HTR-8/SVneo (cell line): ENCODE measurements around the gene RSRC1.
"Not testable (repeated sequence)": the region's sequence is repeated elsewhere in the genome, so short reads cannot be mapped to it uniquely, and the experiment has no call there.

Experiments
- DNase-seq: peaks from one replicate; pipeline ENCODE4 v3.0.0; 2011; ENCODE audit warnings: low spot score, mixed read lengths; ENCODE audit not compliant: insufficient read length
- FAIRE-seq: peaks from 2 replicates; lab custom pipeline; 2011; peaks lifted over from hg19 to GRCh38; lab: Jason Lieb, UNC

Gene RSRC1

GRCh38 chr3:158297940-158298339, 188.1 kb downstream of the RSRC1 start:
- DNase-seq (no peak), FAIRE-seq (no peak)

- DNase-seq (no peak), FAIRE-seq (no peak)
Measured at GRCh38 chr3:158308236-158308928, 198.5 kb downstream of the RSRC1 start.

DNA sequence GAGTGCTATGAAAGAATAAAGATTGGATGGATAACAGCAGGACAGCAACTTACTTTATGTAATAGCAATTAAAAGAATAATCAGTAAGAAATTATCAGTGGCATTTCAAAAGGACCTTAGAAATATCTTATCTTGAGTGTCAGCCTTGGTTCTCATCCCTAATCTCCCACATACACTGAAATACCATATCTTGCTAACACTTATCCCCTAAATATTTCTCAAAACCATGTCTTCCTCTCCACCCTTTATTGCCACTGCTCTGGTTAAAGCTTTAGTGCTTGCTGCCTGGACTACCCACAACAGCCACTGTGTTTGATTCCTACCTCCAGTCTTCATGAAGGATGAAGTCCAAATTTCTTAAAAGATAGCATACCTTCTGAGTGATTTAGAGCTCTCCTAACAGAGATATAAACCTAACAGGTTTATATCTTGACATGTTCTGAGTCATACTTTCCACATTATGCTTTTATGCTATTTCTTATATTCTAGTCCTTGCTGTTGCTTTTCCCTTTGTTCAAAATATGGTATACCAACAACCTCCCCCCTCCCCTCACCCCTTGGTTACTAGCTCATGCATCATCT, 202.8 kb downstream of the RSRC1 start:
- FAIRE-seq (no peak), DNase-seq (no peak)

- DNase-seq (peak; percentile 18), FAIRE-seq (no peak)
Measured at GRCh38 chr3:158313338-158313927, 203.5 kb downstream of the RSRC1 start.

DNA sequence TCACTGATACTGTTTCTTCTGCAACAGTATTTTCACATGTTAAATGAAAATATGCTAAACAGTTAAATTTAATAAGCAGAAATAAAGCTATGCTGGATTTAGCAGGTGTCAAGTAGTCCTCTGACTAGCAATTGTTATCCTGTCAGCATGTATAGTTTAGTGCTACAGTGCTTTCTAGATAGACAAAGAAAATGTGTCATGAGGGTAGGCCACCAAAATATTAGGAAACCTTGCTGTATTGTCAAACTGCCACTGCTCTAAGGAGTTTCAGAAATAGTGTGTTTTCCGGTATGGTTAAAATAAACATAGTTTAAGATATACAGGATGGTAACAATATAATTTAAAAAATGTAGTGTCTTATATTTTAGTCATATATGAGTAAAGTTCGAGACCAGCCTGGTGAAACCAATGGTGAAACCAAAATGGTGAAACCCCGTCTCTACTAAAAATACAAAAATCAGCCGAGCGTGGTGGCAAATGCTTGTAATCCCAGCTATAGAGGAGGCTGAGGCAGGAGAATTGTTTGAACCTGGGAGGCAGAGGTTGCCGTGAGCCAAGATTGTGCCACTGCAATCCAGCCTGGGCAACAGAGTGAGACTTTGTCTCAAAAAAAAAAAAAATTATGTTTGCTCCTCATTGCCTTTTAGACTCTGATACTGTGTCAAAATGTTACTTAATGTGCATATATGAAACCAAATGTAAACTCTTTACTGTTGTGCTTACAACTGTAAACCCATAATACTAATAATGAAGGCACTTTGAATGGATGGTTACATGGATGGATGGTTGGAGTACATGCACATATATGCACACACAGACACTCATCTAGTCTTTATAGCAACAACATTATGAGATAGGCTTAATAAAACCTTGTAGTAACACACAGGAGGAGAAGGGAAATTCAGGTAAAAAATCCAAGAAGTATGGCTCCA, 204.8 kb downstream of the RSRC1 start:
- DNase-seq (no peak), FAIRE-seq (no peak)

GRCh38 chr3:158329696-158330441, 220.0 kb downstream of the RSRC1 start:
- not testable (repeated sequence) for FAIRE-seq, DNase-seq

DNA sequence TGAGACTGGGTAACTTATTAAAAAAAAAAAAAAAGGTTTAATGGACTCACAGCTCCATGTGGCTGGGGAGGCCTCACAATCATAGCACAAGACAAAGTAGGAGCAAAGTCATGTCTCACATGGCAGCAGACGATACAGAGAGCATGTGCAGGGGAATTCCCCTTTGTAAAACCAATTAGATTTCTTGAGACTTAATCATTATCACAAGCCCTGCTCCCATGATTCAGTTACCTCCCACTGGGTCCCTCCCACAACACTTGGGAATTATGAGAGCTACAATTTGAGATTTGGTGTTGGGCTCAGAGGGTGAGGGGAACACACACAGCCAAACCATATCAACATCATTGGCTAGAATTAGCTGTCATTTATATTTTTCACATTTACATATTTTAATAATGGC, 221.0 kb downstream of the RSRC1 start:
- DNase-seq = no peak
- FAIRE-seq = no peak

DNA sequence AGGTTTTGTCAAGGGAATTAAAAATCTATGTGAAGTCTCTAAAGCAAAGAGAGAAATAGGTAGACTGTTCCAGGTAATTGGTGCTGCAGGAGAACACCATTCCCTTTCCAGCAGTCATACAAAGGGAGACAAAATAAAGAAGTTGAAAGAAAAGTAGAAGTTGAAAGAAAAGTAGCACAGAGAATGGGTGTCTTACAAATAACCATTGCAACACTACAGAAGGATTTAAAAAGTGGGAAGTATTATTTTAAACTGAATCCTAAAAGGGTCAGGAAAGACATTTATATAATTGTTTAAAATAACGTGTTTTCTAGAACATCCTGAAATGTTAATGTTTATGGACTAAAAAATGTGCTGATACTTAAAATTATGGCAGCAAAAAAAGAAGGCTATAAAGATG, 223.8 kb downstream of the RSRC1 start:
- DNase-seq (no peak), FAIRE-seq (no peak)

GRCh38 chr3:158337110-158337509, 227.2 kb downstream of the RSRC1 start:
- DNase-seq (no peak), FAIRE-seq (no peak)

DNA sequence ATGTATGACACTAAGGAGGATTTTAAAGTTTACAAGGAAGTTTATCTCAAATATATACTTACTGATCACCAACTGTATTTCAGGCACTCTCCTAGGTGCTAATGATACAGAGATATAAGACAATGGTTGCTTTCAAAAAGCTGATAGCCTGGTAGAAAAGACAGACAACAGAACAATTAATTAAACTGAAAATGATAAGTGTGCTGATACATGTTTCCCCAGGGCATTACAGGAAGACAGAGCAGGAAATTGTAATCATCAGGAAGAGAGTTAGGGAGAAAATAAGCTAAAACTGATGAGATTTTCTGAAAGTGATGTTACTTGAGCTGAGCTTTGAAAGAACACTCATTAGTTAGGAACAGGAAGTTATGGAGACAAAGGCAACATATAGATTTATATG, 229.7 kb downstream of the RSRC1 start:
- FAIRE-seq (no peak), DNase-seq (no peak)

- not testable (repeated sequence) for DNase-seq, FAIRE-seq
Measured at GRCh38 chr3:158340951-158341350, 231.1 kb downstream of the RSRC1 start.

DNA sequence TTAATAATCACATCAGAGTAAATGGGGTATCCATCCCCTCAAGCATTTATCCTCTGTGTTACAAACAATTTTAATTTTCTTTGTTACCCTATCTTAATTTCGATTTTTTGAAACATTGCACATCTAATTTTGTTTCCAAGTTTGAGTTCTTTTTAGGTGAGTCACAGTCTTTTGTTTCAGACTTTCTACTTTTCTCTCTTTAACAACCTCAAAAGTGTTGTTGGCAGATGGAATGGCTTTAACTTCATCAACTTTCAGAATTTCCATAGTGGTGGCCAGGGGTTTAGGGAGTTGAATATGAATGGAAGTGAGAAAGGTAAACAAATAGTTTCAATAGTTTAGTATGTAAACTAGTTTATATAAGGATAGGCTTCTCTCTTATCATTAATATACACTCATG, 238.1 kb downstream of the RSRC1 start:
- DNase-seq (no peak), FAIRE-seq (no peak)

- DNase-seq = no peak
- FAIRE-seq = no peak
Measured at GRCh38 chr3:158350971-158351370, 241.1 kb downstream of the RSRC1 start.

DNA sequence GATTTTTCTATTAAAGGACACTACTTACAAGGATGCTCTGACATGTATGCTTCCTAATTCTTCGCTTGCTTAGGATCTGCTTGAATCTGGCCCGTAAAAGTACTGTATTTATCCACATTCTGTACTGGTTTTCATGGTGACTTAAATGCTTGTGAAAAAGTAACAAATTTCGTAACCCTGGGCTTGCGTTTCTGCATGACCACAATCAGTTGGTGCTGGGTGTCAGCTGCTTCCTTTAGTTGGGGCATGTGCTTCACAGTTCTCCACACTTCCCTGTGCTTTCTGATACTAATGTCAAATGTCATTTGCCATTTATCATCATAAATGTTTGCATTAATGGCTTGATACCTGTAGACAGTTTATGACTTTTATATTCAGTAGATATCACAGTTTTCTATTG, 242.7 kb downstream of the RSRC1 start:
- no peak for FAIRE-seq
- no peak for DNase-seq

- DNase-seq (no peak), FAIRE-seq (no peak)
Measured at GRCh38 chr3:158354713-158355112, 244.8 kb downstream of the RSRC1 start.

DNA sequence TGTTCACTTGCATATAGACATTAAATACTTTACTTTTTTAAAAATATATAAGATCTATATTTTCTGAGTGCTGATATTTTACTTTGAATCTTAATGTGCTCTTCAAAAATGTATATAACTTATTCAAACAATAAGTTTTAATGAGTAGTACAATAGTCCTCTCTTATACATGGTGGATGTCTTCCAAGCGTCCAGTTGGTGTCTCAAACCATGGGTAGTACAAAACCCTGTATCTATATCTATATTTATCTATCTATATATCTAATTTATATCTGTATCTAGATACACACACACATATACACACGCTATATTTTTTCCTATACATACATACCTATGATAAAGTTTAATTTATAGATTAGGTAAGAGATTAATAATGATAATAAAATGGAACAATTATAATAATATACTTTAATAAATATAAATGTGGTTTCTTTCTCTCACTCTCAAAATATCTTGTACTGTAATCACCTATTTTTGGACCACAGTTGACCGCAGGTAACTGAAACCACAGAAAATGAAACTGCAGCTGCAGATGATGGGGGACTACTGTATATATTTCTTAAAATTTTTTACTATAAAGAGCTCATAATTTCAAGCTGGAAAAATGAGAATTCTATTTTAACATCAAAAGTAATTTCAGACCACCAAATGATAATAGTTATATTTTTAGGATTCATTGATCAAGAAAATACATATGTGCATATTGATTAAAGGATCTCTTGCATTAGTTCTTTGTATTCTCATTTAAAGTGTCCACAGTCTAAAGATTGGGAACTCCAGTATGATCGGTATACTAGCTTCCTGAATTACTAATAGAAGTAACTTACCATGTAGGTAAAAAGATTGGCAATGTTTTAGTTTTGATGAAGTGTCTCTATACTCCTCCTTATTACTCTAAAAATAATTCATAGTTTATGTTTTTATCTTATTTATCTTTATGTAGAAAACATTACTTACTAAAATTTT, 246.0 kb downstream of the RSRC1 start:
- FAIRE-seq = no peak
- no peak for DNase-seq

- DNase-seq (no peak), FAIRE-seq (no peak)
Measured at GRCh38 chr3:158359339-158359738, 249.4 kb downstream of the RSRC1 start.

DNA sequence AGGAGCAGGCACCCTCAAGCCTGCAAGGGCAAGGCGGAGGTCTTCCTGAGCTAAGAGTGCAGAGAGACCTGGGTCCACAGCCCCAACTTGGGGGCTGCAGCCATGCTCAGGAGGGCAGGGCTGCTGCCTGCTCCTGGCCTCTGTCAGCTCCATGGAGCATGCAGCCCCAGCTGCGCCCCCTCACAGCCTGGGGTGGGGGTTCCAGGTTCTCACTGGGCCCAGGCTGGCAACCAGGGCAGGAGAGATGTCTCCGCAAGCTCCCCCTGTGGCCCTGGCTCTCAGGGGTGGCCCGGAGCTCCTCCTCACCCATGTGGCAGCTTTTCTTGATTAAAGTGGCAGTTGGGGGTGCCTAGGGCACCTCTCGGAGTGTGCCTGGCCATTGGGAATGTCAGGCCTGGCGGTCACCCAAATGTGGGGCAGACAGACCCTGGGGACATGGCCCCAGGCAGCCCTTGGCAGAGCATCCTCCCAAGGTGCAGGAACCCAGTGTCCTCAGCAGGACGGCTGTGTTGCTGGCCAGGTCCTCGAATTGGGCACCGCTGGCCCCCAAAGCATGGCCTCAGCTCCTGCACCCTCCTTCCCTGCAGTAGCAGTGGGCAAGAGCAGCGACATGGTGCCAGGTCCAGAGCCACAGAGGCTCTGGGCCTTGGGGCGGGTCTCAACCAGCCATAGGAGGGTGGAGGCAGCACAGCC, 251.0 kb downstream of the RSRC1 start:
- DNase-seq (no peak), FAIRE-seq (no peak)
